NB4 (cell line): ENCODE data around the gene CWF19L1.

ENCODE experiments used
- MYC ChIP-seq: IDR thresholded peaks from 2 replicates; pipeline ENCODE4 v1.6.1; 2011; ENCODE audit warnings: low read depth, low read length
- POLR2A ChIP-seq: IDR thresholded peaks from 2 replicates; pipeline ENCODE4 v1.6.1; 2011; ENCODE audit warnings: mild to moderate bottlenecking; ENCODE audit not compliant: insufficient read length; ENCODE audit errors: extremely low read depth
- TF ChIP-seq, protein P1 (sequence below): IDR thresholded peaks from one replicate; pipeline ENCODE4 v1.5.1; 2012; ENCODE audit warnings: low read depth, low read length

DNA sequence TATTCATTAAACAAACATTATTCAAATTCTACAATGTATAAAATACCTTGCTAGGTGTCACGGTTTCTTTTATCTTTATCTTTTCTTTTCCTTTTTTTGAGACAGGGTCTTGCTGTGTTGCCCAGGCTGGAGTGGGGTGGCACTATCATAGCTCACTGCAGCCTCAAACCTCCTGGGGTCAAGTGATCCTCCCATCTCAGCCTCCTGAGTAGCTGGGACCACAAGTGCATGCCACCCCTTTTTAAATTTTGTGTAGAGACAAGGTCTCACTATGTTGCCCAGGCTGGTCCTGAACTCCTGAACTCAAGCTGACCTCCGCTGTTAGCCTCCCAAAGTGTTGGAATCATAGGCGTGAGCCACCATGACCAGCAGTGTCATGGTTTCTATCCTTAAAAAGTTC lies 37.0 kb upstream of the CWF19L1 start:
- TF ChIP-seq, protein P1, sequence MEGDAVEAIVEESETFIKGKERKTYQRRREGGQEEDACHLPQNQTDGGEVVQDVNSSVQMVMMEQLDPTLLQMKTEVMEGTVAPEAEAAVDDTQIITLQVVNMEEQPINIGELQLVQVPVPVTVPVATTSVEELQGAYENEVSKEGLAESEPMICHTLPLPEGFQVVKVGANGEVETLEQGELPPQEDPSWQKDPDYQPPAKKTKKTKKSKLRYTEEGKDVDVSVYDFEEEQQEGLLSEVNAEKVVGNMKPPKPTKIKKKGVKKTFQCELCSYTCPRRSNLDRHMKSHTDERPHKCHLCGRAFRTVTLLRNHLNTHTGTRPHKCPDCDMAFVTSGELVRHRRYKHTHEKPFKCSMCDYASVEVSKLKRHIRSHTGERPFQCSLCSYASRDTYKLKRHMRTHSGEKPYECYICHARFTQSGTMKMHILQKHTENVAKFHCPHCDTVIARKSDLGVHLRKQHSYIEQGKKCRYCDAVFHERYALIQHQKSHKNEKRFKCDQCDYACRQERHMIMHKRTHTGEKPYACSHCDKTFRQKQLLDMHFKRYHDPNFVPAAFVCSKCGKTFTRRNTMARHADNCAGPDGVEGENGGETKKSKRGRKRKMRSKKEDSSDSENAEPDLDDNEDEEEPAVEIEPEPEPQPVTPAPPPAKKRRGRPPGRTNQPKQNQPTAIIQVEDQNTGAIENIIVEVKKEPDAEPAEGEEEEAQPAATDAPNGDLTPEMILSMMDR = no peak
- TF ChIP-seq POLR2A (no peak), MYC (no peak)
